HCT116 (cell line): ENCODE measurements around the gene DEPDC5.

Source experiments
- POLR2A ChIP-seq: IDR thresholded peaks from 2 replicates; pipeline ENCODE4 v1.7.0; 2011; ENCODE audit warnings: borderline replicate concordance; ENCODE audit not compliant: insufficient read depth, insufficient read length; ENCODE audit errors: extremely low read depth
- SP1 ChIP-seq: IDR thresholded peaks from 2 replicates; pipeline ENCODE4 v1.6.1; 2012; ENCODE audit warnings: low read depth
- TF ChIP-seq, protein P1 (sequence below), 3 experiments: fragments of 200-600 bp in 1 of 3; sonication (generic) in 1 of 3; IDR thresholded peaks in 2 of 3; conservative IDR thresholded peaks in 1 of 3; 2 replicates each; pipeline ENCODE4 v1.5.1; 2012 to 2017; ENCODE audit warnings: low read depth in 2 of 3, low read length in 2 of 3, antibody characterized with exemption in 1 of 3, borderline replicate concordance in 1 of 3, control low read depth in 1 of 3, mild to moderate bottlenecking in 1 of 3, mixed read lengths in 1 of 3, mixed run types in 1 of 3, moderate library complexity in 1 of 3; ENCODE audit not compliant: insufficient read depth in 1 of 3
- TF ChIP-seq, protein P2 (sequence below): IDR thresholded peaks from 2 replicates; pipeline ENCODE4 v1.6.1; 2012; ENCODE audit warnings: low read depth

DNA sequence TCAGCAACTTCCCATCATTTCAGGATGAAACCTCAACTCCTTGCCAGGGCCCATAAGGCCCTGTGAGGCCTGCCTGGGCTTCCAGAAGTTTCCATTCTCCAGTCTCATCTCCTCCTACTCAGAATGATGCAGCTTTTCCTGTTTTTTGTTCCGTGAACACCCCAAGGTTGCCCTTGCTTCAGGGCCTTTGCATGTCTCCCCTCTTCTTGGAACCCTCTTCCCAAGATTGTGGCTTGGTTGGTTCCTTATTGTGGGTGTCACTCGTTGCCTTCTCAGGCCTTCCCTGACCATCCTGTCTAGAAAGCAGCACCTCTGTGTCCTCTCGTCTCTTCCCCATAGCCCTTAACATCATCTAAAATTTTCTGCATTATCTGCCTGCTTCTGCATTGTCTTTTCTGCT is 167.3 kb downstream of the DEPDC5 start:
- TF ChIP-seq, protein P1, sequence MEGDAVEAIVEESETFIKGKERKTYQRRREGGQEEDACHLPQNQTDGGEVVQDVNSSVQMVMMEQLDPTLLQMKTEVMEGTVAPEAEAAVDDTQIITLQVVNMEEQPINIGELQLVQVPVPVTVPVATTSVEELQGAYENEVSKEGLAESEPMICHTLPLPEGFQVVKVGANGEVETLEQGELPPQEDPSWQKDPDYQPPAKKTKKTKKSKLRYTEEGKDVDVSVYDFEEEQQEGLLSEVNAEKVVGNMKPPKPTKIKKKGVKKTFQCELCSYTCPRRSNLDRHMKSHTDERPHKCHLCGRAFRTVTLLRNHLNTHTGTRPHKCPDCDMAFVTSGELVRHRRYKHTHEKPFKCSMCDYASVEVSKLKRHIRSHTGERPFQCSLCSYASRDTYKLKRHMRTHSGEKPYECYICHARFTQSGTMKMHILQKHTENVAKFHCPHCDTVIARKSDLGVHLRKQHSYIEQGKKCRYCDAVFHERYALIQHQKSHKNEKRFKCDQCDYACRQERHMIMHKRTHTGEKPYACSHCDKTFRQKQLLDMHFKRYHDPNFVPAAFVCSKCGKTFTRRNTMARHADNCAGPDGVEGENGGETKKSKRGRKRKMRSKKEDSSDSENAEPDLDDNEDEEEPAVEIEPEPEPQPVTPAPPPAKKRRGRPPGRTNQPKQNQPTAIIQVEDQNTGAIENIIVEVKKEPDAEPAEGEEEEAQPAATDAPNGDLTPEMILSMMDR (IDR thresholded peaks at IDR 0.05 in 2 of 3, conservative IDR thresholded peaks at IDR 0.05 in 1 of 3; ENCODE audit: borderline replicate concordance in 1 of 3, insufficient read depth in 1 of 3, low read depth in 2 of 3, low read length in 2 of 3): no peak
- TF ChIP-seq, protein P2, sequence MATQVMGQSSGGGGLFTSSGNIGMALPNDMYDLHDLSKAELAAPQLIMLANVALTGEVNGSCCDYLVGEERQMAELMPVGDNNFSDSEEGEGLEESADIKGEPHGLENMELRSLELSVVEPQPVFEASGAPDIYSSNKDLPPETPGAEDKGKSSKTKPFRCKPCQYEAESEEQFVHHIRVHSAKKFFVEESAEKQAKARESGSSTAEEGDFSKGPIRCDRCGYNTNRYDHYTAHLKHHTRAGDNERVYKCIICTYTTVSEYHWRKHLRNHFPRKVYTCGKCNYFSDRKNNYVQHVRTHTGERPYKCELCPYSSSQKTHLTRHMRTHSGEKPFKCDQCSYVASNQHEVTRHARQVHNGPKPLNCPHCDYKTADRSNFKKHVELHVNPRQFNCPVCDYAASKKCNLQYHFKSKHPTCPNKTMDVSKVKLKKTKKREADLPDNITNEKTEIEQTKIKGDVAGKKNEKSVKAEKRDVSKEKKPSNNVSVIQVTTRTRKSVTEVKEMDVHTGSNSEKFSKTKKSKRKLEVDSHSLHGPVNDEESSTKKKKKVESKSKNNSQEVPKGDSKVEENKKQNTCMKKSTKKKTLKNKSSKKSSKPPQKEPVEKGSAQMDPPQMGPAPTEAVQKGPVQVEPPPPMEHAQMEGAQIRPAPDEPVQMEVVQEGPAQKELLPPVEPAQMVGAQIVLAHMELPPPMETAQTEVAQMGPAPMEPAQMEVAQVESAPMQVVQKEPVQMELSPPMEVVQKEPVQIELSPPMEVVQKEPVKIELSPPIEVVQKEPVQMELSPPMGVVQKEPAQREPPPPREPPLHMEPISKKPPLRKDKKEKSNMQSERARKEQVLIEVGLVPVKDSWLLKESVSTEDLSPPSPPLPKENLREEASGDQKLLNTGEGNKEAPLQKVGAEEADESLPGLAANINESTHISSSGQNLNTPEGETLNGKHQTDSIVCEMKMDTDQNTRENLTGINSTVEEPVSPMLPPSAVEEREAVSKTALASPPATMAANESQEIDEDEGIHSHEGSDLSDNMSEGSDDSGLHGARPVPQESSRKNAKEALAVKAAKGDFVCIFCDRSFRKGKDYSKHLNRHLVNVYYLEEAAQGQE: no peak
- TF ChIP-seq SP1: no peak
- TF ChIP-seq POLR2A: no peak
